Ovary (tissue), 3 donors: ENCODE measurements around the gene CERK.

ENCODE experiments used
- EP300 ChIP-seq: sonication (generic); formaldehyde crosslinking; IDR thresholded peaks from one replicate; pipeline ENCODE4 v1.6.1; 2017; ENCODE audit warnings: antibody characterized with exemption
- TF ChIP-seq, protein P1 (sequence below), 3 donors: fragments of 450-650 bp in 2 of 3; fragments of 200-600 bp in 1 of 3; IDR thresholded peaks; one replicate each; pipeline versions ENCODE4 v1.5.1 to v1.8.0; 2016 to 2022; ENCODE audit warnings: antibody characterized with exemption in 3 of 3, mild to moderate bottlenecking in 1 of 3
- donor health status: DM: no; HTN: no; CAD: no.

DNA sequence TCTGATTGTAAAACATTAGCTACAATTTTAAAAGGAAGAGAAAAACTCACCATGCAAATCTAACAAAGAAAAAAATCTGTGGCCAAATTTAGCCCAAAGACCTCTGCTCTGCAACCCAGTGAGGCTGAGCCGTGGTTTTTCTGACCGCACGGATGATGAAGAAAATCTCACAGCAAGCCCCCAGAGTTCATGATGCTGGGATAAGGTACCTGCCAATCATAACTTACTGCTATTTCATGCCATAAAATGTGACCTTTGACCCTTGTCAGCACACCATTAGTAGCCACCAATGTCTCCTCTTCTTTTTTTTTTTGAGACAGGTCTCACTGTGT is 11.1 kb downstream of the CERK start:
- TF ChIP-seq, protein P1, sequence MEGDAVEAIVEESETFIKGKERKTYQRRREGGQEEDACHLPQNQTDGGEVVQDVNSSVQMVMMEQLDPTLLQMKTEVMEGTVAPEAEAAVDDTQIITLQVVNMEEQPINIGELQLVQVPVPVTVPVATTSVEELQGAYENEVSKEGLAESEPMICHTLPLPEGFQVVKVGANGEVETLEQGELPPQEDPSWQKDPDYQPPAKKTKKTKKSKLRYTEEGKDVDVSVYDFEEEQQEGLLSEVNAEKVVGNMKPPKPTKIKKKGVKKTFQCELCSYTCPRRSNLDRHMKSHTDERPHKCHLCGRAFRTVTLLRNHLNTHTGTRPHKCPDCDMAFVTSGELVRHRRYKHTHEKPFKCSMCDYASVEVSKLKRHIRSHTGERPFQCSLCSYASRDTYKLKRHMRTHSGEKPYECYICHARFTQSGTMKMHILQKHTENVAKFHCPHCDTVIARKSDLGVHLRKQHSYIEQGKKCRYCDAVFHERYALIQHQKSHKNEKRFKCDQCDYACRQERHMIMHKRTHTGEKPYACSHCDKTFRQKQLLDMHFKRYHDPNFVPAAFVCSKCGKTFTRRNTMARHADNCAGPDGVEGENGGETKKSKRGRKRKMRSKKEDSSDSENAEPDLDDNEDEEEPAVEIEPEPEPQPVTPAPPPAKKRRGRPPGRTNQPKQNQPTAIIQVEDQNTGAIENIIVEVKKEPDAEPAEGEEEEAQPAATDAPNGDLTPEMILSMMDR (IDR thresholded peaks at IDR 0.05), result no peak
- no peak for TF ChIP-seq EP300
